HG03135 (cell line): ENCODE measurements around the gene RNF141.

ENCODE experiments used
- ATAC-seq: cut with Tn5 transposase; IDR thresholded peaks from one replicate; pipeline ENCODE4 v1.9.1; 2021; ENCODE audit warnings: mild to moderate bottlenecking, moderate library complexity; ENCODE audit not compliant: unreplicated experiment

The RNF141 gene

DNA sequence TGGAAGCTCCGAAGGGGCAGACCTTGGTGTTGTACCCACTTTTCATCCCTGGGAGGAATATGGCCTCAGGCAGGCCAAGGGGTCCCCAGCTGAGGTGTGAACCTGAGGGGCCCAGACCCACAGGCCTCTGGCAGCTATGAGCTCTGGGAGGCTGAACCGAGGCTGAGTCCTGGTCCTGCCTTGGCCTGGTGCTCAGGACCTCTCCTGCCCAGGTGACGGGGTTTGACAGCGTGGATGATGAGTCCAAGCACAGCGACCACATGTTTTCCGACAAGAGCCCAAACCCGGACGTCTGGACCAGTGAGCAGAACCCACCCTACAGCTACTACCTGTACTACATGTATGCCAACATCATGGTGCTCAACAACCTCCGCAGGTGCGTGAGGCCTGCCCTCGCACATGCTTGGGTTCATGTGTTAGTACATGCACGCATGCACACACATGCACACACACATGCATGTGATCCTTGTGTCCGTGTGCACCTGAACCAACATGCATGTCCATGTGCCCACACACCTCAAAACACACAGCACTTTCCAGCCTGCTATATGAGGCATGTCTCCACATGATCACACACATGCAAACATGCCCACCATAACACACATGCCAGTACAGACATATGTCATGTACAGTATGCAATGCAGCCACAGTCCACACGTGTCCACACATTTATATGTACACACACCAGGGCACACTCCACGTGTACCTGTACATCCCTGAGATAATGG, 40.9 kb downstream of the RNF141 start:
- no peak for ATAC-seq

DNA sequence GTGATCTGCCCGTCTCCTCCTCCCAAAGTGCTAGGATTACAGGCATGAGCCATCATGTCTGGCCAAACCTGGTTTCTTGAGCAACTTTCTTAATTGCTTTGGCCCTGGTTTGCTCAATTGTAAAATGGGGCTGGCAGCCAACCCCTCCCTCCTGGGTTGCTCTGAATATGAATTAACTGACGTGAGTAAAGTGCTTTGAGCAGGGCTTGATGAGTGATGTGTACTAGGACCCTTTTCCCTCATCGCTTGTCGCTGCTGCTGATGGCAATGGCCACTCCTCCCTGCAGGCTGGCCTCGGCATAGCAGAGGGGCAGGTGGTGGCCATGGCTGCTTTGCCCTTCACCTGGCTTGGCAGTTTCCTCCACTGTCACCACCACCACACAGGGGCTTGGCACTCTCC, 41.5 kb downstream of the RNF141 start:
- ATAC-seq: no peak

DNA sequence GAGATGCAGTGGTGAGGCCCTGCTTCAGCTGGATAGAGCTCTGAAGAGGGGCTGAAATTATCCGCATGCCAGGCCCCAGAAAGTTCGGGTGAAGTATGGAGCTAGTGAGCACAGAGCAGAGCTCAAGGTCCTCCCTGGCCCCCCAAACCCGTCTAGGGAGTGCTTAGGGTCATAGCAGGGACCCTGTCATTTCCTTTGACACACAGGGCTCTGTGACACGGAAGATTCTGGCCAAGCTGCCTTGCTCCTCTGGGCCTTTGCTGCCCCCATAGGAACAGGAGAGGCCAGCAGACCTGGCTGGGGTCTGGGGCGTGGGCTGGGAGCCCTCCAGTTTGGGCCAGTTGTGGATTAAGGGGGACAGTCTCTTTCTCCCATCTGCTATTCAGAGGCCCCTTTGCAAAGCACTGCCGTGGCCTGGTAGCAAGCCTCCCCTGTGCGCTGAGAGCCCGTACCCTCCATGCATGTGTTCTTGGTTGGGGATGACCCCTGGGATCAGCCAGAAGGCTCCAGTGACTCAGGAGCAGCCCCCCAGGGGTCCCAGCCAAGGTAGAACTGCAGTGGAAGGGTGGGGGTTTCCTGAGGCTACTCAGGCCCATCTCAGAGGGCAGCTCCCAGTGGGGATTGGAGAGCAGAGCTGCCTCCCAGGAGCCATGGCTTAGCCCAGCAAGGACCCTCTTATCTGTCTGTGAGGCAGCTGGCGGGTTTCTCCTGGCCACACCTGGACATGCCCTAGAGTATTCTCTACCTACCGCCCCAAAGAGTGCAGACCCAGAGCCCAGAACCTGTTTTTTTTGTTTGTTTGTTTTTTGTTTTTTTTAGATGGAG, 42.3 kb downstream of the RNF141 start:
- ATAC-seq: no peak

DNA sequence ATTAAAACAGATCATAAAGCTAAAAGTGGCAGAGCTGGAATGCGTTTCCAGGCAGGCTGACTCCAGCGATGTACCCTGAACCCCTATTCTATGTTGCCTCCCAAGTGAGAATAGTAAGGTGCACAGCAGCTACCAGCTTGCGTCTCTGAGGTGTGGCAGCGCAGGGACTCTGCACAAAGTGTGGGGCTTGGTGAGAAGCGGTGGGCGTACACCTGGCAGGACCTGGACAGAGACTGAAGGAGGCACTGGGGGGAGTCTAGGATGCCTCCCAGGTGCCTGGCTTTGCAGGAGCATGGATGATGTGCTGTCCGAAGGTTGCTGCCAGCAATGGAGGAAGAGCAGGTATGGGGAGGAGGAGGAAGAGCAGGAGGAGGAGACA, 43.0 kb downstream of the RNF141 start:
- no peak for ATAC-seq

DNA sequence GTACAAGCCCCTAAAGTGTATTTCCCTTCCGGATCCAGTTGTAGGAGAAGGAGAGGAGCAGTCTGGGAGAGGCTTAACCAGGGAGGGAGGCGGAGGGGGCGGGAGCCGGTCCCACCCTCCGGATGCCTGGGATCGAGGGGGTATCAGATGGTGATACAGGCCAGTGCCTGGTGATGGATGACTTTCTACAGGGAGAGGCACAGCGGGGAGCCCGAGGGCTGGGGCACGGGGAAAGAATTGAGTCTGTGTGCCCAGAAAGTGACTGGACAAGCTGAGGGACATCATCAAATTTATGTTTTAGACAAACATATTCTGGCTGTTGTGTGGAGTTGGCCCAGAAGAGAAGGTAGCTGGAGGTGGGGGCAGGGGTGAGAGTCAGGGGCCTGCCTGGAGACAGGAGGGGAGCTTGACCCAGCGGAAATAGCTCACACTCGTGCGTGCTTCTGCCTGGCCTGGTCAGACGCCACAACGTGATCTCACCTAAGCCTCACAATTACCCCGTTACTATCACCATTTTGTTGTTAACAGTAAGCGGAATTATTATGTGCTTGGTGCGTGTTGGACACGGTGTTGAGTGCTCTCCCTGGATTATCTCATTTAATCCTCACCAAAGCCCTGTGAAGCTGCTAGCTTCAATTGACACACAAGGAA, 43.5 kb downstream of the RNF141 start:
- ATAC-seq: no peak

DNA sequence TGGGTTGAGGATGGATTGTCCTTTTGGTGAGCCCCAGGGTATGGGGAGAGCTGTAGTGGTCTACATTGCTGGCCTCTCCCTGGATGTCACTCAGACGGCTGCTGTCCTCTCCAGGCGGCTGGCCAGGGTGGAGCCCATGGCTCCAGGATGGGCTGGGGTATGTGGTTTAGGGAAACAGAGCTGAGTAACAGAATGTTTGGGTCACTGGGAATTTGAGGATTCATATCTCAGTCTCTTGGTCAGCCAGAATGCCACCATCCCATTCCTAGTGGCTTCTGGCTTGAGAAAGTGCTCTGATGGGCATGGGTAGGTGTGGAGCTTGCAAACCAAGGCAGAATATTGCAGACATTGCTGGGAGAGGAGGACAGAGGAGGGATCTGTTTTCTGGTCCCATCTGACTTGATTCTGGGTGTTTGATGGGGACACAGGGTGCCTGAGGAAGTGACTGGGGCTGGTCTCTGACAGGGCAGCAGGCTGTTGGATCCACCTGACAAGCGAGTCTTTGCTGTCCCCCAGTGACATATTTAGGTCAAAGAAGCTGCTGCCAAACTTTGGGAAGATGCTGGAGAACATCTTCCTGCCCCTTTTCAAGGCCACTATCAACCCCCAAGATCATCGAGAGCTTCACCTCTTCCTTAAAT, 44.6 kb downstream of the RNF141 start:
- no peak for ATAC-seq

DNA sequence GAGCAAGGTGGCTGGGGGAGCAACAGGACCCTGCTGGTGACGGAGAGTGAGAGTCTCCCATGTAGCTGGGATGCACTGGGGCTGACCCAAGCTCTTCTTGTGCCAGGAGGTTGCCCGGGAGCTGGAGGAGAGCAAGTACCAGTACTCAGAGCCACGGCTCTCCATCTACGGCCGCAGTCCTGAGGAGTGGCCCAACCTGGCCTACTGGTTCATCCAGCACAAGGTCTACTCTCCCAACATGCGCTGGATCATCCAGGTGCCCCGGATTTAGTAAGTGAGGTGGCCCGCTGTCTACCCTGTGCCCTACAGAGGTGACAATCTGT, 45.6 kb downstream of the RNF141 start:
- no peak for ATAC-seq

DNA sequence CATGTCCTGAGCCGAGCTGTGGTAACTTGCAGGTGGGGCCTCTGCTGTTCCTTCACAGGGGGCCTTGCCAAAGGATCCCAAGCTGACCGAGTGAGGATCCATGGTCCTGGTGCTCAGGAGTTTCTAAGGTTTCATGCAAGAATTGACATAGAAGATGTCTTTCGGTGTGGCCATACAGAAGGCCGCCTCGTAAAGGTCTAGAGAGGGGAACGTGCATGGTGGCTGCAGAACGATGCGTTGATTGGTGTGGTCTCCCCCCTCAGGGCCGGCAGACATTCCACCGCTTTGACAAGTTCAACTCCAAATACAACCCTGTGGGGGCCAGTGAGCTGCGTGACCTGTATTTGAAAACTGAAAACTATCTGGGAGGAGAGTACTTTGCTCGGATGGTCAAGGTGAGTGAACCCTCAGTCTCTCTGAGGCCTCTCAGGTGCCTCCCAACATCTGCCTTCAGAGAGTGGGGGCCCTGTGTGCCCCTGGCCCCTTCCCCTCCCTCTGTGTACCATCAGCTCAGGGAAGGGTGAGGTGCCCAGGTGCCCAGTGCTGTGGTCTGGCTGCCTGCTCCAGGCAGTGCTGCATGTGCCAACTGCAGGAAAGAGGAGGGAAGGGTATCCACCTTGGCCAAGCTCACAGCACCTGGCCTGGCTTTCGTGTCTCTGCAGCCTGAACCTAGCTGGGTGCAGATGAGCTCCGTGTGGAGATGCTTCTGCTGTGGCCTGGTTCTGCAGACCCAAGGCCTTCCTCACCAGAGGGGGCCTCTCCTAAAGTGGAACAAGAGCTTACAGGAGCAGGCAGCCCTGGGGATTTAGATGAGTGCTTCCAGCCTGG, 46.1 kb downstream of the RNF141 start:
- ATAC-seq: no peak

DNA sequence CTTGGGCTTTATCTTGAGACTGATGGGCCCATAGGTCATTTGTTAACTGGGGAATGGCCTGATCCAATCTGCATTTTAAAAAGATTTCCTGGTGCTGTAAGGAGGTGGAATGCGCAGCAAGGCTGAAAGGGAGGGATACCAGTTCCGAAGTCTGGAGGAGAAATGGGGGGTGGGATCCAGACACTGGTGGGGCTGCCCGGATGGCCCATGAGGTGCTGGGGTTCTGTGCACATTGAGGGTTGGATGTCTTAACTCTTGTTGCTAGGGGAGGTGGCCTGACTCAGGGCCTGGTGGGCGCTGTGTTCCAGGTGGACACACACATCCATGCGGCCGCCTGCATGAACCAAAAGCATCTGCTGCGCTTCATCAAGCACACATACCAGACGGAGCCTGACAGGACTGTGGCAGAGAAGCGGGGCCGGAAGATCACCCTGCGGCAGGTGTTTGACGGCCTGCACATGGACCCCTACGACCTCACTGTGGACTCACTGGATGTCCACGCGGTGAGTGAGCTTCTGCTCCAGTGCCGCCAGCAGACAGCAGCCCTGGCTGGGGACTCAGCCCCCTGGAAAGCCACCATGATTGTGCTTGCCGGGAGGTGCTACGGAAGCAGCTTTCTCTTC, 47.8 kb downstream of the RNF141 start:
- no peak for ATAC-seq

DNA sequence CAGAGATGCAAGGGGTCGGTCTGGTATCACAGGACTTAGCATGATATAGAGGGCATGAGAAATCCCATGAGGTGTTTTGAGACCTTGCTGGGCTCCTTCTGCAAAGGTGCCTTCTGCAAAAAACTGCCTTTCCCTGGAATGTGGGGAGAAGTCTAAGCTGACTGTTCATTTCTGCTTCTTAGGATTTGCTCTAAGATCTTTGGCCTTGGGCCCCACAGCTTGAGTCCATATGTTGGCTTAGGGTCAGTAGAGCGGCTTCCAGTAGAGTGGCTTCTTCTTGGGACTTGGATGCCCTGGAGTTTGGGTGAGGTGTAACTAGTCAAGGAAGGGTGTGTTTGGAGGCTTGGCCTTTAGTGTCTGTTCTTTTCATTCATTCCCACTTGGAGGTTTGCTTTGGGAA, 48.9 kb downstream of the RNF141 start:
- ATAC-seq: no peak

DNA sequence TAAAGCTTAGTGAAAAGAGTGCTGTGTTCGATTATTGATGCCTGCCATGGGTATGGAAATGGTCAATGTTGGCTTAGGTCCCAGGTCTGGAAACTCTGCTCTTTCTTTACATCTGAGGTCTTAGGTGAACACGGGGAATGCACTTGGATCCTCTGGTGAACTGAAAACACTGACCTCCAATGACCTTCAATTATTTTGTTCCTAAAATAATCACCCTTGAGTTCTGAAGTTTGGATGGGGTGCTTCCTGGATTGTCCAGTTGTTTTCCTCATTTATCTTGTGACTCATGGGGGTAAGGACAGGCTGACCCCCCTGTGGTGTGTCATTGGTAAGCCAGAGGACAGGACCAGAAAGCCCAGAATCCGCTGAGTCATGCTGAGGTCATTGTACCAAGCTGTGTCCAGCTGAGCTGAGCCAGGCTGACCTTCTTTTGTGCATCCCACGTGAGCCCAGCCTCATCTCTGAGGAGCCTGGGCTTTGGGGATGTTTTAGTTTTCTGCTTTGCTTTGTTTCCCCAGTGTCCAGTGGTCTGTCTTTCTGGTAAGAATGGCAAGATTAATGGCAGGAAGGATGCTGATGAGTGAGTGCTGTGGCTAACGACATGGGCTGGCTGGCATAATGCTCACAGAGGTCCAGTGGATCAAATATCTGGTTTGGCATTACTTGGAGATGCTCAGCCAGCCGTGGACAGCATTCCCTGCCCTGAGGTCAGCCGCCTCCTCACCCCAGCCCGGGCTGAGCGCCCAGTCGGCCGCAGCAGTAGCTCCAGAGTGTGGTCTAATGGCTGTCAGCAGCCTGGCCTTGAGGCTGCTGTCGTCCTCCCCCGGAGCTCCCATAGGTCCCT, 50.4 kb downstream of the RNF141 start:
- no peak for ATAC-seq

DNA sequence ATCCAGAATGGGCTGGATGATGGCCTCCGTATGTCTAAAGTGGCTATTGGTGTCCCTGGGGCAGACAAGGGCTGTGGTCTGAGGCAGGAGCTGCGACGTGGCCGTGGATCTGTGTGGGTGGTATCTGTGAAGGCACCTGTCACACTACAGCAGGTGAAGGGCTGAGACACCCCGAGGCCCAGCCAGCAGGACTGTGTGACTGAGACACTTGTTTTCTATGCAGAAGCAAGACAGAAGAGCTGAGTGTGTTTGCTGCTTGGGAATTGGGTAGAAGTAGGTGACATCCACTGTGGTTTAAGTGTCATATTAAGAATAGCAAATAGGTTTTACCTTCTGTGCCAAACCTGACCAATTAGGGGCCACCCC, 51.0 kb downstream of the RNF141 start:
- ATAC-seq: no peak

DNA sequence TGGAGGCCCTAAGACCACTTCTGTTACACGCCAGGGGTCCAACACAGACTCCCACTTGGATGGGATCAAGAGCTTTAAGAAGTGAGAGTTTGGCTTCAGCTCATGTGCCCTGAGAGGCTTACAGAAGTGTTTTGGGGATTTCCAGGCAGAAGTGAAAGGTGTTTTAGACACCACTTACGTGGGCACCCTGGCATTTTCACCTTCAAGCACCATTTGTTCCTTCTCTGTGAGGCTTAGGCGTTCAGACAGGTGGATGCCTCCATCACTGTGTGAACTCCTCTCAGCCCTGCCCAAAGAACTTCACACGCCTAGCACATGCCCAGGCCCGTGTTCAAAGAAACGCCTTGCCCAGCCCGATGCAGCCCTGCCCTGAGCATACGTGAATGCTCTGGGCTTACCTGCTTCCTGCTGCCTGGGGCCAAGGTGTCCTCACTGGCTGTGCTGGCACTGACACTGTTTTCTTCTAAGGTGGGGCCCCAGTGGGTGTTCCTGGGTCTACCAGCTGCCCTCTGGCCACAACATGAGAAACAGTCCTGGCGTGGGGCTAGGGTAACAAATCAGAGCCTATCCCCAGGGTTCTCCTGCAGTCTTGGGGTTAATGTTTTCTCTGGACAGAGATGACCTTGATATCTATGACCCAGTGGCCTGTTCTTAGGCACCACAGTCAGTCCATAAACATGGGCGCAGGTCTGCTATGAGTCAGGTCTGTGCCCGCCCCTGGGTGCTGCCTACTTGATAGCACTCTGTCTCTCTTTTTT, 51.9 kb downstream of the RNF141 start:
- ATAC-seq: peak; percentile 53

DNA sequence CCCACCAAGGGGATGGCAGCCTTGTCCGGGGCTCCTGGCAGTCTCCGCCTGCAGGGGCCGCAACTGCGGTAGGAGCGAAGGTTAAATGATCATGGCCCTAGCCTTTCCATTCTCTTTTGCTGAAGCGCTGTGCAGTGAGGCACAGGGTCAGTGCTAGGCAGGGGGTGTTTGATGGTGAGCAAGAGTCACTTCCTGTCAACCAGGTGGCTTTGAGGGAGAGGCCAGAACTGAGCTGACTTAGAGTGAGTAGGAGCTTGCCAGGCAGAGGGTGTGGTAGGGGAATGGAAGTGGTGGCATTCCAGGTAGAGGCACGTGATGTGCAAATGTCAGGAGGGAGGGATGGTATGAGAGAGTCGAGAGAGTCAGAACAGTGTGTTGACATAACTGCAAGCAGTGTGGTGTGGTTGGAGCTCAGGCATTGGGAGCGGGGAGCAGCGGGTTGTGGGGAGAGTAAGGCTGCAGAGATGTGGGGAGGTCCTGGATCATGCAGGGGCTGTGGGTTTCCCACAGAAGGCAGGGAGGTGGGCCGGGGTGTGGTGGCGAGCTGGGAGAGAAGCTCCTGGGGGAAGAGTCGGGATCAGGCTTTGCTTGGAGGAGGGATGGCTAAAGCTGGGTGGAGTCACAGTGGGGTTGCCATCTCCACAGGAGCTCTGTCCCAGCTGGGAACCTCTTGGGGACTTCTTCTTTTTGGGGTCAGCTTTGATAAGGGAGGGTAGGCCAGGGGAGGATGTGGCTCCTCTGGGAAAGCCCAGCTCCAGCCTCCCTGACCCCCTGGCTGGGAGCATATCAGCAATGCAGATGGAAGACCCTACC, 52.7 kb downstream of the RNF141 start:
- no peak for ATAC-seq

DNA sequence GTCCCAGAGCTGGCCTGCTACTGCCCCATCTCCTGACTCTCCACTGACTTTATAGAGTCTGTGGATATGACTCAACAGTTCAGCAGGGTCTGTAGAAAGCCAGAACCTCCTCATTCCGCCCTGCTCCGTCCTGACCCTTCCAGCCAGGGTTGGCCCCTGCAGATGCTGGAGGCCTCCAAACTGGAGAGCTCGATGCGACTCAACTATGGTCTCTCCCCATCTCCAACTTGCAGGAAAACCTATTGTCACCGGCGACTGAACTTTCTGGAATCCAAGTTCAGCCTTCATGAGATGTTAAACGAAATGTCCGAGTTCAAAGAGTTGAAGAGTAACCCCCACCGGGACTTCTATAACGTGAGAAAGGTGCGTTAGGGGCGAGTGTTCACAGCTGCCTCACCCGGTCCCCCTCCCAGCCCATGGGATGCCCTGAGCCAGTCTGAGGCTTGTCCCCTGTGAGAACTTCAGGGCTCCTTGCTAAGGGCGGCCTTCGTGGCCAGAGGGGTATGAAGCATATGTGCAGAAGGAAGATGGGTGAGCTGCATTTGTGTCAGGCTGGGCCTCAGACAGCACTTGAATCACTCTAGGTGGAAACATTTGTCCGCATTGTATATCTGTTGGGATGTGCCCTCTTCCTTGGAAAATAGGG, 53.9 kb downstream of the RNF141 start:
- no peak for ATAC-seq

DNA sequence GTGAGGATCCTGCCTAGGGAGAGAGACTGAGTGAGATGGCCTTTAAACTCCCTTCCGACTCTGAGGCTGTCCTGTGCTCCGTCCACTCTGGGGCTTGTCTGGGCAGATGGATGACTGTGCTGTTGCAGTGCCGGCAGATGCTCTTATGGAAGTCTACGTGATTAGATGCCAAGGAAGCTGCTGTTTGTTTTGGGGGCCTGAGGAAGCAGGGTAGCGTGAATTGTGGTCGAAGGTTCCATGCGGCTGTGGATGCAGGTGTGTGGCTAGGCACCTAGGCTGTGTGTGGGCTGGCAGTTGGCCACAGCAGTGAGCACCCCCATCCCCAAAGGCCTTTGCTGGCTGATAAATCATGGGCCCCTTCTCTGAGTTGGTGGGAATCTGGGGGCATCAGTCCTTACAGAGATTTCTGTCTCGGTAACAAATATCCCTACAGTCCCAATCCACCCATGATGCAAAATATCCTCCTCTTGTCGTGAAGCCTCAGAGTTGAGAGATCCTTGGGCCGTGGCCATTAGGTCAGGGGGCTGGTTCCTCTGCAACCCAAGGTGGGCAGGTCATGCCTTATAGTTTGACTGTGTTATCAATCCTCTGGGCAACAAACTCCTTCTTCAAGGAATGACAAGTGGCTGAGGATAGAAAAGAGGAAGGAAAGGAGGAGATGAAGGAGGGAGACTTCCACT, 54.7 kb downstream of the RNF141 start:
- no peak for ATAC-seq

DNA sequence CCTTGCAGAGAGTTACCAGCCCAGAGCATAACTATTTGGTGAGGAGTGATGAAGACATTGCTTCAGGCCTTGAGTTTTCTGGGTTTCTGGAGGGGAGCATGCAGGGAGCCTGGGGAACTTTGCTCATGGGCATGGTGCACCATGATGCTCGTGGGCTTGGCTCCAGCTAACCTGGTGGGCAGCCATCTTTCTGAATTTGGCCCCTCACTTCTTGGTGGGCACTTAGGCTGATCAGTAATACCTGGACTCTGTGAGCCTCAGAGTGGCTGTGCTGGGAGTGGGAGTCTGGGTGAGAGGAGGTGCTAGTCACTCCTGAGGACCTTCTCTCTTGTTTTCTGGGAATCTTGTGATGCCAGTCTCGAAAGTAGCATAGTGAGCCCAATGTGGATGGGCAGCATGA, 55.3 kb downstream of the RNF141 start:
- no peak for ATAC-seq
